Stimulated activated CD8-positive, alpha-beta memory T cell treated with anti-CD3 and anti-CD28 coated beads, Interleukin-4, amount 100 ng/mL, for 24 hours (primary cell): ENCODE measurements around the gene CAMKMT.
"Not testable (repeated sequence)": the region's sequence is repeated elsewhere in the genome, so short reads cannot be mapped to it uniquely, and the experiment has no call there.

ENCODE experiments used
- DNase-seq: peaks from one replicate; pipeline ENCODE4 v3.0.0-alpha.2; 2020; ENCODE audit warnings: low read depth

The CAMKMT gene

GRCh38 chr2:44360749-44361329 lies 908 bp upstream of the CAMKMT start:
- no peak for DNase-seq

- DNase-seq = peak; percentile 11
Observed at GRCh38 chr2:44362207-44363015, 664 bp downstream of the CAMKMT start.

GRCh38 chr2:44364604-44365003 lies 2.9 kb downstream of the CAMKMT start:
- no peak for DNase-seq

GRCh38 chr2:44367591-44367990 lies 5.8 kb downstream of the CAMKMT start:
- no peak for DNase-seq

GRCh38 chr2:44369392-44369791 lies 7.6 kb downstream of the CAMKMT start:
- DNase-seq = no peak

GRCh38 chr2:44371445-44371844 lies 9.7 kb downstream of the CAMKMT start:
- no peak for DNase-seq

- no peak for DNase-seq
Observed at GRCh38 chr2:44372246-44372645, 10.5 kb downstream of the CAMKMT start.

GRCh38 chr2:44377486-44377885 lies 15.7 kb downstream of the CAMKMT start:
- DNase-seq = no peak

GRCh38 chr2:44385226-44385625 lies 23.5 kb downstream of the CAMKMT start:
- DNase-seq = not testable (repeated sequence)

GRCh38 chr2:44388877-44389276 lies 27.1 kb downstream of the CAMKMT start:
- DNase-seq = no peak

- no peak for DNase-seq
Observed at GRCh38 chr2:44389895-44390294, 28.1 kb downstream of the CAMKMT start.

GRCh38 chr2:44392338-44392943 lies 30.7 kb downstream of the CAMKMT start:
- DNase-seq = peak; percentile 28

GRCh38 chr2:44397447-44398175 lies 35.9 kb downstream of the CAMKMT start:
- DNase-seq = no peak

- no peak for DNase-seq
Observed at GRCh38 chr2:44398243-44398897, 36.6 kb downstream of the CAMKMT start.

GRCh38 chr2:44420725-44421124 lies 59.0 kb downstream of the CAMKMT start:
- DNase-seq = no peak

- DNase-seq = no peak
Observed at GRCh38 chr2:44424211-44424610, 62.5 kb downstream of the CAMKMT start.

GRCh38 chr2:44429034-44429433 lies 67.3 kb downstream of the CAMKMT start:
- DNase-seq = no peak

- DNase-seq = no peak
Observed at GRCh38 chr2:44430342-44430741, 68.6 kb downstream of the CAMKMT start.

GRCh38 chr2:44433895-44434294 lies 72.1 kb downstream of the CAMKMT start:
- DNase-seq = no peak

- no peak for DNase-seq
Observed at GRCh38 chr2:44441200-44441599, 79.5 kb downstream of the CAMKMT start.

GRCh38 chr2:44442019-44442418 lies 80.3 kb downstream of the CAMKMT start:
- no peak for DNase-seq

- DNase-seq = no peak
Observed at GRCh38 chr2:44443517-44443916, 81.8 kb downstream of the CAMKMT start.
